Suppressor macrophage treated with lipopolysaccharide for 4 hours (primary cell): ENCODE measurements around the gene FARS2.
"Not testable (repeated sequence)": the region's sequence is repeated elsewhere in the genome, so short reads cannot be mapped to it uniquely, and the experiment has no call there.

ENCODE experiments used
- DNase-seq: peaks from one replicate; pipeline ENCODE4 v3.0.0-alpha.2; 2020

The FARS2 gene

DNA sequence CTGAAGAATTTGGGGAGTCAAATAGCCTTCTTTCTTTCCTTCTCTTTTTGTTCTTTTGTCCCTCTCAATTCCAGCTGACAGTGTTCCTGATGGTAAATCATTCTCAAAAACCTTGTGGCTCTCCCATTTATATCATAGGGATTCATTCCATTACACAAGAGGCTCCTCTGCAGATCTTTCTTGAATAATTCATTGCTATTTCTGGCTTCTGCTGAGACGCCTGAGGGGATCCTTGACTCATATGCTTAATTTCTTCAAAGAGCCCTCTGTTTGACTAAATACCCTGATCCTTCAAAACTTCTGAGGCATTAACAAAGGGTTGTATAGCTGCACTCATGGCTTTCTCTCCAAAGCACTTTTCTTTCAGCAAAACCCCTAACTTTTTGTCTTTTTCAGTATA is 289.3 kb downstream of the FARS2 start:
- no peak for DNase-seq

DNA sequence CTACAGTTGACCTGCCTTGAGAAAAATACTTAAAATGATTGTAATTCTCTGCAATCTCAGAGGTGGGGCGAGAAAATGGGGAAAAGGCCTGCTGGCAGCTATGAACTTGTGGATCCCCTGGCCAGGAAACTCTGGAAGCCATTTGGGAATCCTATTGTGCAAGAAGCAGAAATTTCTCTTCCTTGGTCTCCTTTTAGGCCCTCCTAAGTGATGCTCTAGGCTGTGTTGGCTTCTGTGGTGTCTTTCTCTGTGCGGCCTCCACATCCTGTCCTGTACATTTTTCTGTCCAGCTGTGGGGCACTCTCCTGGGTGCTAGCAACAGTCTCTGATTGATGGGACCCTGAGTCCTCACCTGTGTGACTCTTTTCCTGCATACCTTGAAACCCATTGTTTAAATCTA is 290.9 kb downstream of the FARS2 start:
- no peak for DNase-seq

DNA sequence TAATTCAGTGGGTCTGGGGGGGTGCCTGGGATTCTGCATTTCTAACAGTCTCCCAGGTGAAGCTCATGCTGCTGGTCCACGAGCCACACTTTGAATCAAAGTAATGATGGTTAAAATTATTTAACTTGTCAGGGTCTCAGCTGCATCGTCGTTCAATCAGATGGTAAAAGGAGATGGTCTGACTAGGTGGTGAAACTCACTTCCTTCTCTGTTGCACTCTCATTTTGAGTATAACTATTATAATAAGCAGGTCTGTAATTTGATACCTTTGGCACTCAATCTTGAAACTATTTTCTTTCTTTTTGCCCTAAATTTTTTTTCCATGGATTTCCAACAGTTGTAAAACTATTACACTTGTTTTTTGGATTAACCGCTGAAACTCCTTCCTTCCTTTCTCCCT is 292.5 kb downstream of the FARS2 start:
- DNase-seq = no peak

DNA sequence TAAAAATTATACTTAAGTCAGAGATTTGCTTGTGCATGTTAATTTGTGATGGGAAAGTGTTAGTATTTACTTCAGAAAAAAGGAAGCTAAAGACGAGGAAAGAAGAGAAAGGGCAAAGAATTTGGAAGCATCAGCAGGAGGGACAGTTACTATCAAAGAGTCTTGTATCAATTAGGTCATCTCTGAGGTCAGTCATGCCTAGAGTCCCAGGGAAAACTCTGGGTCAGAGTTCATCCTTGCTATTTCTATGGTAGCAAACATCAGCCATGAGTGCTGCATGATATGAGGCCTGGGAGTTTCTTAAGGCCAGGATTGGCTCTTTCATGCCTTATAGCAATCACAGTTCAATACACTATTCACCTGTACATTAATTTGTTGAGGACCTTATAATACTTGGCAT is 292.9 kb downstream of the FARS2 start:
- no peak for DNase-seq

DNA sequence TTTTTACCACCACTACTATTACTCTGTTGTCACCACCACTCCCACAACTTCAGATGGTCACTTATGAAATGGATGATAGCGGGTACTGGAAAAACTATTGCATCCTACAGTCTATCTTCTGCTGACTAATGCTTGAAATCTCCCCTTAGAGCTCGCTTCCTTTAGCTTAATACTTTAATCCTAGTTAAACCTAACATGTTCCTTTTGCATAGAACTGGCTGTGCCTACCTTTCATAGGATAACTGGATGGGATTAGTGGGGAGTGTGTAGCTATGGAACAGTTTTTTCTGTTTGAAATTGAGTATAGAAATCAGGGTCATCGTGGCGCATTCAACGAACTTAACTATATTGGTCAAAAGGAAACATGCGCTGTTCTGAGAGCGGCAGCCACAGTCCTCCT is 294.7 kb downstream of the FARS2 start:
- no peak for DNase-seq

DNA sequence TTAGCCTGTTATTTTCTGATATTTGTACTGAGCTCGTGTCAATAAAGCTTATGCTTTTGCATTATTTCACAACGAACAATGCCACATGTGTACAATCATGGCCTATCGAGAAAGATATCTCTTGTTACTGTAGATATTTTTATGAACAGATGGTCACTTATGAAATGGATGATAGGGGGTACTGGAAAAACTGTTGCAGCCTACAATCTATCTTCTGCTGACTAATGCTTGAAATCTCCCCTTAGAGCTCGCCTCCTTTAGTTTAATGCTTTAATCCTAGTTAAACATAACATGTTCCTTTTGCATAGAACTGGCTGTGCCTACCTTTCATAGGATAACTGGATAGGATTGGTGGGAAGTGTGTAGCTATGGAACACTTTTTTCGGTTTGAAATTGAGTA is 296.2 kb downstream of the FARS2 start:
- DNase-seq = no peak

DNA sequence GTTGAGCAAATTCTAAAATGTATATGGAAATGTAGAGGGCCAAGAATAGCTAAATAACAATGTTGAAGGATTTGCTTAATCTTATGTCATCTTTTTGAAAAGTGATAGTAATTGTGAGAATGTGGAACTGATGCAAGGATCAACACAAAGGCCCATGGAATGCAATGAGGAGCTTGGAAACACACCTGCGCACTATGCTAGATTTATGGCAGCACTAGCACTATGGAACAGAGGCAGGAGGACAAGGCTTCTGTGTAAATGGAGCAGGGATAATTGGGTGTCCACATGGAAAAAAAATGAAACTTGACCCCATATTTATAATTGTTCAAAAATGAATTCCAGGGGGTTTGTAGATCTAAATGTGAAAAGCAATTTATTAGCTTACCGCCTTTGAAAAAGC is 298.3 kb downstream of the FARS2 start:
- DNase-seq = no peak

DNA sequence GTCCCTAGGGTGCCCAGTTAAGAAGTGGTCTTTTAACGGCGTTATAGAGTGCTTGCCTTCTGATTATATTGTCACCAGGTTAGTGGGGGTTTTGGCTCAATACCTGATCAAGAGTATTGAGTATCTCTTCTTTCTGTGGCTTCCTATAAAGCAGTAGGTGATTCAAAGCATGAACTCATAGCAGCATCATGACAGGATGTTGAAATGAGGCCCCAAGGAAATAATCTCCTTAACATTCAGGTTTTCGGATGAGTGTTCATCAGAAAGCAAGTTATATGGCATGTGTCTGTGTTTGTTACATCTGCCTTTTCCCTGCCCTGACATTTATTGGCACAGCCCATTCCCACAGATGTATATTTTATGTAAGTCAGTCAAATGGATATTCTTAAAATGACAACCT is 301.0 kb downstream of the FARS2 start:
- no peak for DNase-seq

DNA sequence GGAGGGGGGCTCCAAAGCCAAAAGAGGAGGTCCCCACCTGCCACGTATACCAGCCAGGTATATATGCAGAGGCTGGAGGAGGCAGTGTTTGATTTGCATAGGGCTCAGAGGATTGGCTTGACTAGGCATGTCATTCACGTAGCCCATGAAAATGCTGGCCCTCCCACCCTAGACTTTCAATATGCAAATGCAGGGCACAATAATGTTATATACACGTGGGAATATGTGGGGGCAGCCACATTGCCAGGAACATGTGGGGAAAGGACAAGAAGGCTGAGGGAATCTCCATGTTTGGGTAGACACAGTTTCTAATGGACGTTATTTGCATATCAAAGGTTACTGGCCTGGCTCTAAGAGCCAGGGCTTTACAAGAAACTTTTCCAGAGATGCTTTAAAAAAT is 301.8 kb downstream of the FARS2 start:
- no peak for DNase-seq

DNA sequence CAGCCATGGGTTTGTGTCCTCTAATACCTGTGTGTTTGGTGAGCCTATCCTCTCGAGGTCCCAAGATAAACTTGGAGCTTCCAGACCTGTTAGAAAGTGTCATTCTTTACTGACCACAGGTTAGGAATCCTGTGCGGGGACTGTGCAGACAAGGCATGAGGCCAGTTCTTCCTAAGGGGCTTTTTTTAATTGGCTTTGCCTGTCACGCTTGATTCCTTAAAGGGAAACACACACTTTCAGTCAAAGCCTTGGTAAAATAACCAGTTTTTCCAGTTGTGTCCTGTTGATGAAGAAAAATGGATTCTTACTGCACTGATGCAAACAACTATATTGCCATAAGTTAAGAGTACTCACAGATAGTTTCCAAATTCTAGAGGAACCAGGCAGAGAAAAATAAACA is 303.4 kb downstream of the FARS2 start:
- not testable (repeated sequence) for DNase-seq

DNA sequence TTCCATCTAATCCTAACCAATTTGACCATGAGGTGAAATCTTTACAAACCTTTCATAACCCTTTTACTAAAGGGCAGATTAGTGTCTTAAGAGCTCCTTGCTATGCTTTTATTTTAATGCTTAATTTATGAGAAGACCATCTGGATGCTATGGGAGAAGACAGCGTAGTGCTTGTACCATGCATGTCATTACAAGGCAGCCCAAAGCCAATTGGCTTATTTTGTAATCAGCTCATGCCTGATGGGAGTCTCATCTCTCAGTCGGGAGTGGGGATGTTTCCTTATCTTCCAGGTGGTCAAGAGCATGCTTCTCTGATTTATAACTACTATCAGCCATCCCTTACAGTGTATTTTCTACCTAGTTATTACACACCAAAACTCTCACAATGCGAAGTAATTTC is 304.7 kb downstream of the FARS2 start:
- DNase-seq = no peak

DNA sequence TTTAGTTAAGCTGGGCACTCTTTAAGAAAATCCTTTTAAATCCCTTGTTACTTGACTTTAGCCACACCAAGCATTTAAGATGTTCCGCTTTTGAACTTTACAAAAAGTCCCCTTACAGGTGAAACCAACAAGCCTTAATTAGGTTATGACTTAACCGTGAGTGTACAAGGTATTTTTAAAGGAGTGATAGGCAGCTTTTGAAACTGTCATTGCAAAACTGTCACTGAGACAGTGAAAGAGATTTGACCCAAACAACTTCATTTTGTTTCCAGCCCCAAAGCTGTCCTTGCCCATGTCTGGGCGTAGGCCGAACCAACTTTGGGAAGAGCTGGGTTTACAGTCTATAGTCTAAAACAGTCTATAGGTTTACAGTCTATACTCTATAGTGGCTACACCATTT is 305.4 kb downstream of the FARS2 start:
- DNase-seq = no peak

DNA sequence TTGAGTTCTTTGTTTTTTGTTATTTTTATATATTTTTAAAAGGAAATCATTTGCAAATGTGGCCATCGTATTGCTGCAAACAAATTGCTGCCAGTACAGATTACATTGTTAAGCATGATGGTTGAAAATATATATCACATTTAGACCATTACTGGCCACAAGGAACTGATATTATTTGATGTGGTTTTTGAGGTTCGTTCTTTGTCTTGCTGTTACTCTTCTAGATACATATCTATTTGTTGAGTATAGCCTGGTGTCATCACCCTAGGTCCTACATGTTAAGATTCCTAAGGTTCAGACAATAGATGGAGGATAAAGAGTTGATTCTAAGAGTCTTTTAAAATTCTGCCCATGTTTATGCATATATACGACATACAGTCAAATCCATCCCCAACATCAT is 306.0 kb downstream of the FARS2 start:
- DNase-seq = no peak

DNA sequence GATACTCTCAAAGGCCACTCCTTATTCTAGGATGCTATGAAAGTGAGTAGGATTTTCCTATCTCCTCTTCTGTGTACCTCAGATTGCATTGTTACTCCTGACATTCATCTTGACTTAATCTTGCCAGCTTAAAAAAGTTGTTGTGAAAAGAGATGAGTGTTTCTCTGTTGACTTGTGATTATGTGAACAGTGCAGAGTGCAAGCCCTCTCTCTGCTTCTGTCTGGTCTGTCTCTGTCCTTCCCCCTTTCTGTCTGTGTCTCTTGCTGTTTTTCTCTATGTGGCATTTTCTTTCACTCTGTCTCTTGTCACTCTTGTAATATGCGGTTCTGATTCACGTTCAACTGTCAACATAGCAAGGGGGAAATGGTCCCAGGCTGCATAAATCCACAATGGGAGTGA is 306.6 kb downstream of the FARS2 start:
- DNase-seq = no peak

DNA sequence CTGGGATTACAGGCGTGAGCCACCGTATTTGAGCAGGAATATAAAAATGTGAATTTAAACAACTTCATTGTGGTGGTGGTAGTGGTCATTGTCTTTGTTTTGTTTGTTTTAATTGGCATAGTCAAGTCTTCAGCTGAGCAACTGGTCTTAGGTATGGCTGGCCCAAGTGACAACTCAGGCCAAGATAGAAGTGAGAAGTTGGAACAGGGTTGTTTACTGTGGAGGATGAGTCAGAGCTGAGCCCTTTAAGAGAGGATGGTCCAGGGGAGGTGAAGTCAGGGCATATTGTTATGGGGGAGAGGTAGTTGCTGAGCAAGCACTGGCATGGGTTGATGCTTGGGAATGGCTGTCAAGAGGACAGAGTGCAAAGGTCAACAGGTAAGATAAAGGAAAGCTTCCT is 308.2 kb downstream of the FARS2 start:
- DNase-seq = no peak

DNA sequence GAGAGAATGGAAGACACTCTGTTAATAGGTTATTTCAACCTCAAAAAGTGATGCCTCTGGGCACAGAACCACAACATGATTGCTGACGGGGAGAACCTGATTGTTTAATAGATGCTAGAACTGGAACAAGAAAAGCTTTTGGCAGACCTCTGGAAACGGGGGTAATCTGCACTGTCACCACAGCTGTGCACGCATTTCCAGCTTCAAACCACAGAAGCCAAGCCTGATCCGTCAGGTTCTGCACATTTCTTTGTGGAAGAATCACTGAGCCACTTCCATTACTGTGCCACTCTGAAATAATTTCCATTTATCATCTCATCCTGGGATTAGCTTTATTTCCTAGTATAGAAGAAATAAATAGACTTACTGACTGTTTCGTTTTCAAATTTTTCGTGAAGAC is 309.3 kb downstream of the FARS2 start:
- no peak for DNase-seq

DNA sequence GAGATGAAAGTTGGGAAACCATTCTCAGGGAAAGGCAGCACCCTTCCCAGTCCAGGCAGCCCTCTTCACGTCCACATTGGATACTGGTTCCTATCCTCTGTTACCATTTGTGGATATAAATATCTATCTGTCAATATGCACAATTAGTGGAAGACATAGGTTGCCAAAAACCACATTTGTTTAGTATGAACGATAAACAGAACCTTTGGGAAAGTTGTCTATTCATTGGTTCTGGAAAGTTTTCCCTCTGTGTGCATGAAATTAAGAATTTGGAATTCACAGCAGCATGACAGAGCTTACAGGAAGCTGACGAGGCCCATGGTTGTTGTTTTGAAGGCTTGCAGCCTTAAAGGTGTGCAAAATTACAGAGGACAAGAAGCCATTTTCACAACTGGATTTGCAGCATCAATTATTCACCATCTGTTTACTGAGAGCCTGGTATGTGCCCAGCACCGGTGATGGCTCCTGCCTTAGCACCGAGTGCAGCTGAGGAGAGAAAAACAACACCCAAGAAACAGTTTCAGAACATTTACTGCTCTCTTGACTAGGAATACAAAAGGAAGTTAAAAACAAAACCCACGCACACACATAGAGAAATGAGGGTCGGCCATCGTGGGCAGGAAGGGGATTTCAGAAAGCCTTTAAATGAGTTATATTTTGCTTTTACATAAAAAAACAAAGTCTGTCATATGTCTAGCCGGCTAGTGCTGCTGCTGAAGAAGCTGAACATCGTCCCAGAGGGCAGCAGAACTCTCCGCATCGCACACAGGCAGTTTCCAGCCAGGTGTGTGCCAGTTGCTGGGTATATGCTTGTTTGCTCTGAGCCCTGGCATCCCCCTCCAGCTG is 319.6 kb downstream of the FARS2 start:
- no peak for DNase-seq

DNA sequence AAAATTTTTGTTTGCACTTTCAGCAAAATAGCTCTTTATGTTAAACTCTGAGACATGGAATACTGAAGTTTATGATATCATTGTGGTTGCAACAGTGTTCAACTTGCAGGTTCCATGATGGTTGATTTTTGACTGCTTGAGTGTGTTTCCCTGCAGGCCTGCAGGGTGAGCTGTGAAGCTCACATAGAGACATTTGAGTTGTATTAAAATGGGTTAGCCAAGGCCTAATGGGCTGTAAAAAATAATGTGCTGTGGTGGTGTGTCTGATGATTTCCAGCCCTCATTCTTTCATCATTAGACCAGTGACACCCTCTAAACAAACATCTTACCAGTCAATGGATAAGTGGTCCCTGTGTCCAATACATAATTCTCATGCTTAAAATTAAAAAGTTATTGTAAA is 321.4 kb downstream of the FARS2 start:
- DNase-seq = no peak

DNA sequence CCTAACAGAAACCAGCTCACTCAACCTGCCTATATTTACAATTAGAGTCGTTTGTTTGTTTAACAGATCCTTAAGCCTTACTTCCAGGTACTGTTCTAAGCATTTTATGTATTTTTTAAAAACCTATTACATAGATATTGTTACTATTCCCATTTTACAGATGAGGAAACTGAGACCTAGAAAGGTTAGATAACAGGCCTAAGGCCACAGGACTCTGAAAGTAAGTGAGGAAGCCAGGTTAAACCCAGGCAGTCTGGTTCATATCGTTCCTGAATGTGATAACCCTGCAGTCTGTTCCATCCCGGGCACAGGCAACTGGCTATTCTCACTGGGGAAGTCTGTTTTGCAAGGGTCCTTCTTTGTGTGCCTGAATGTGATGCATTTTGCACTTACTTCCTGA is 322.2 kb downstream of the FARS2 start:
- no peak for DNase-seq

DNA sequence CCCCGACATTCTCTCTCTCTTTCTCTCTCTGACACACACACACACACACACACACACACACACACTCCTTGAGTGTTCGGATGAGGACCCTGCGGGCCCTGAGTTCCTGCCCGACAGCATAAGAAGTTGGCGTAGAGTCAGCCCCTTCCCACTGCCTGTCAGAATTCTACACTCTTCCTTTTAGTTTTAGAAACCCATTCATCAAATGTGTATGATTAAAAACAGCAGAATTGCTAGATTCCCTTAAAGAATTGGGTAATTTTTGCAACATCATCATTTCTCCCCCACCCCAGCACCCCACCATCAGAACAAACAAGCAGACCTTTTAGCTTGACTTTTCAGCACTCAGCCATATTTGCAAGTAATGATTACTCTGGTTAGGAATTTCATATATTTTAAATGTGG is 322.8 kb downstream of the FARS2 start:
- no peak for DNase-seq

DNA sequence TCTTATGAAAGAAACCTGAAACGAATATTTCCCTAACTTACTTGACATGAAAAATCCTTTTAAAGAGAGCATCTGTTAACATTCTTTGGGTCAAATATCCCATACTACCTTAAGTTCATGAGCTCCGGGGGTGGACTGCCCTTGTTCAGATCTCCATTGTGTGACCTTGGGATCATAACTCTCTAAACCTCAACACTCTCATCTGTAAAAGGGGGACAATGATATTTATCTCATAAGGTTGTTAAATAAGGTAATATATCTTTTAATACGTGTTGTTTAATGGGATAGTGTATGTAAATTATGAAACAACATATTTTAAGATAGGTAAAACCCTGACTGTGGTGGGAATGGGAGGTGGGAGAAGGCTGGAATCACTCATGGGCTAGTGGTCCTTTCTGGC is 326.3 kb downstream of the FARS2 start:
- no peak for DNase-seq

DNA sequence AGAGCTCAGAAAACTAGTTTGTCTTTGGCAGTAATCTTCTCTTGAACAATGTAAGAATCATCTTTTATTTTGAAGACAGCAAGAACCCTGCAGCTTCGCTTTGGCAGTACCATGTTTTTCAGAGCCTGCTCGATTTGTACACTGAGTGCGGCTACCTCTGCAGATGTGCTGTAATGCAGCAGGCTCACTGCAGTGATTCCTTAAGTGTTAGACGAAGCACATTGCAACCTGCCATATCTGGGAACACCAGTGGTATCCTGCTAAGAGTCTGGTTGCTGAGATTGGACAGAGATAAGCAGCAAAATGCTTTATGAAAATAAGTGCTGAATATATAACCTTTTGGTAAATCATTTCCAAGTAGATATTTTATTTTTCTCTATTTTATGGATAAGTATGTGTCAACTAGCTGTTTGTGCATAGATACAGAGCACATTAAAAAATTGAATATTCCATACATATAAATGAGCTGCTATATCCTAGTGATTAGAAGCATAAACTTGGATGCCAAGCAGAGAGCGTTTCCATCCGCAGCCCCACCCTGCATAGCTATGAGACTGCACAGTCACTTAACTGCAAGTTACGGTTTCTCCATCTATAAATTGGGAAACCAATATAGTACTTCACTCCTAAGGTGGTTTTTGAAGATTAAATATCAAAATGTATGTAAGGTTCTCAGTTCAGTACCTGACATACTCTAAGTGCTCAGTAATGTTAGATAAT is 328.3 kb downstream of the FARS2 start:
- no peak for DNase-seq

DNA sequence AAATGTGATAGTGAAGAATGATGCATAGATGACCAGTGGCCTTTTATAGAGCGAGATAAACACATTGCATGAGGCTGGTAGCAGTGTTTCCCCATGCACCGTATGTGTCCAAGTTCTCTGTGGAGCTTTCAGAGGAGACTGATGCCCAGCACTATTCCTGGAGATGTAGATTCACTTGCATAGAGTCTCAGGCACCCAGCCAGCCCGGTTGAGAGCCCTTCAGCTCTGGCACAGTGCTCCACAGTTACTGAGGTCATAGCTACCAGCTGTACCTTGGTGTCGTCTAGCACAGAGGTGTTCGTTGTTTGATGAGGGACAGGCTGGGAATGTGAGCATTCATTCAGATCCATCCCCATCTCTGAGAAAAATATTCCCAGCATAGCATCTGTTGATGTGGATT is 328.9 kb downstream of the FARS2 start:
- no peak for DNase-seq

DNA sequence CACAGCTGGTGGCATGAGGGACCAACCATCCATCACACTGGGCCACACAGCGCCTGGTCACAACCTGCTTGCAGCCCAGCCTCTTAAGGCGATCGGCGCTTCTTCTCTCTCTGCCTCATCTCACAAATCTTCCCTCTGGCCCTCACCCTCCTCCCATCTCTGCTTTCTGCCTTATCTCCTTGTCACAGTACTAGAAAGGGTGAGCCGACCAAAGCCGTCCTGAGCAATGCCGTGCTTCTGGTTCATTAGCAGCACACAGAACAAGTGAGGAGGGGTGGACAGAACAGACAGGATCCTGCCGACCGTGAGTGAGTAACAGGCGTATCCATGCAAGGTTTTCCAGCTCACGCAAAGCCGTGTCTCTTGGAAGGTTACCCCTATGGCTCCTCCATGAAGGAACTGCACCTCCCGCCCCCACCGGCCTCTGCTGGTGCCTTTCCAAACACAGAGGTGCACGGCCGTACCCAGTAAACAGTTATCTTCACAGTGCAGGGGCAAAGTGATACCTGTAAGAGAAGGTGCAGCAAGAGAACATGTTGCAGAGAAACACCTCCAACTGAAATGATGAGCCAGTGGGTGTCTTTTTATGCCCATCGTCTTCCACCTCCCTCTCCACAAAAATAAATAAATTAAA is 331.7 kb downstream of the FARS2 start:
- DNase-seq = no peak
